GM12878 (cell line): ENCODE measurements around the gene ESCO1. TPM values are rescaled to one million over a fixed set of nuclear protein-coding genes. Genes with fewer than 3 reads are reported as not detected.

Source experiments
- ATAC-seq: fragments of 200-7000 bp; cut with Tn5 transposase; 3 replicates; pipeline ENCODE4 v1.9.1; 2020; ENCODE audit warnings: mild to moderate bottlenecking, moderate library complexity
- BruUV-seq: library from RNA; stranded (reverse); fragments of 400-500 nt; replicated peaks from 2 replicates; lab custom pipeline; 2021; lab: Mats Ljungman, UMichigan
- CTCF ChIA-PET: fragments of 300-600 bp; sonication (Branson Sonifier 250); formaldehyde crosslinking; extraction: SDS; loops from one replicate; lab custom pipeline; 2021; ENCODE audit warnings: inconsistent platforms; lab: Yijun Ruan, JAX
- POLR2A ChIA-PET: fragments of 350-600 bp; formaldehyde crosslinking; extraction: SDS; loops from one replicate; lab custom pipeline; 2021; ENCODE audit warnings: inconsistent platforms; lab: Charles Lee
- RAD21 ChIA-PET: fragments of 300-600 bp; sonication (Branson Sonifier 250); formaldehyde crosslinking; loops from one replicate; lab custom pipeline; 2023; ENCODE audit warnings: antibody characterized with exemption; ENCODE audit not compliant: unreplicated experiment; lab: Charles Lee
- SMC1A ChIA-PET: fragments of 300-600 bp; sonication (Branson Sonifier 250); formaldehyde crosslinking; loops from one replicate; lab custom pipeline; 2023; ENCODE audit not compliant: unreplicated experiment, uncharacterized antibody; lab: Charles Lee
- DNase-seq: peaks from one replicate; pipeline ENCODE4 v3.0.0-alpha.2; 2011; ENCODE audit warnings: low read depth, low spot score
- FAIRE-seq: peaks from 3 replicates; lab custom pipeline; 2011; peaks lifted over from hg19 to GRCh38; lab: Jason Lieb, UNC
- H2AFZ ChIP-seq: 2 replicates; pipeline ENCODE4 v1.6.0; 2011; ENCODE audit warnings: low read depth, low read length, control low read depth; ENCODE audit not compliant: control insufficient read depth
- H3K27ac ChIP-seq: 2 replicates; pipeline ENCODE4 v1.5.1; 2011; ENCODE audit warnings: control low read depth; ENCODE audit not compliant: control insufficient read depth, insufficient read depth
- H3K27me3 ChIP-seq, 2 experiments: replicated peaks in 1 of 2; 2 replicates each; pipeline versions ENCODE4 v1.6.0 to v1.6.1; 2011; ENCODE audit warnings: low read length in 1 of 2; ENCODE audit not compliant: control insufficient read depth in 2 of 2, insufficient read depth in 2 of 2
- H3K36me3 ChIP-seq, 2 experiments: 2 replicates each; pipeline ENCODE4 v1.5.1; 2011; ENCODE audit warnings: low read length in 1 of 2; ENCODE audit not compliant: control insufficient read depth in 2 of 2, insufficient read depth in 2 of 2
- H3K4me1 ChIP-seq: 2 replicates; pipeline ENCODE4 v1.6.1; 2011; ENCODE audit warnings: mild to moderate bottlenecking, low read length, moderate library complexity, mixed read lengths; ENCODE audit not compliant: control insufficient read depth, insufficient read depth
- H3K4me2 ChIP-seq: 2 replicates; pipeline ENCODE4 v1.6.0; 2011; ENCODE audit warnings: control low read depth; ENCODE audit not compliant: control insufficient read depth, insufficient read depth
- H3K4me3 ChIP-seq: fragments of 200-600 bp; sonication (generic); 2 replicates; pipeline ENCODE4 v1.5.1; 2016
- H3K79me2 ChIP-seq: 2 replicates; pipeline ENCODE4 v1.6.0; 2011; ENCODE audit warnings: low read length; ENCODE audit not compliant: control insufficient read depth, insufficient read depth
- H3K9ac ChIP-seq: 2 replicates; pipeline ENCODE4 v1.8.0; 2011; ENCODE audit warnings: low read length, control low read depth, mixed read lengths; ENCODE audit not compliant: control insufficient read depth, insufficient read depth
- H3K9me3 ChIP-seq: replicated peaks from 3 replicates; pipeline ENCODE4 v1.5.1; 2011; ENCODE audit warnings: mild to moderate bottlenecking, low read length; ENCODE audit not compliant: control insufficient read depth, insufficient read depth
- H4K20me1 ChIP-seq: 2 replicates; pipeline ENCODE4 v1.6.0; 2011; ENCODE audit not compliant: control insufficient read depth, insufficient read depth
- BRCA1 ChIP-seq: IDR thresholded peaks from 2 replicates; pipeline ENCODE4 v1.6.1; 2011; ENCODE audit warnings: low read depth, low read length, improper control_type of control experiment
- CBX3 ChIP-seq: fragments of 200-600 bp; sonication (generic); IDR thresholded peaks from 2 replicates; pipeline ENCODE4 v1.6.1; 2016; ENCODE audit warnings: low read depth, borderline replicate concordance
- EGR1 ChIP-seq, 2 experiments: IDR thresholded peaks; 1 replicate in 1 of 2; 2 replicates in 1 of 2; pipeline ENCODE4 v1.6.1; 2011 to 2012; ENCODE audit warnings: low read depth in 2 of 2, low read length in 2 of 2, borderline replicate concordance in 1 of 2, mild to moderate bottlenecking in 1 of 2, moderate library complexity in 1 of 2
- ETV6 ChIP-seq, 2 experiments: fragments of 450-650 bp in 1 of 2; IDR thresholded peaks in 1 of 2; conservative IDR thresholded peaks in 1 of 2; 2 replicates each; pipeline ENCODE4 v1.6.1; 2014; ENCODE audit warnings: antibody characterized with exemption in 1 of 2, borderline replicate concordance in 1 of 2, low read depth in 1 of 2, mild to moderate bottlenecking in 1 of 2, moderate library complexity in 1 of 2
- FOXM1 ChIP-seq: IDR thresholded peaks from 2 replicates; pipeline ENCODE4 v1.6.1; 2012; ENCODE audit warnings: low read depth, mild to moderate bottlenecking, inconsistent platforms, low read length, moderate library complexity
- HSF1 ChIP-seq: fragments of 150-350 bp; IDR thresholded peaks from 2 replicates; pipeline ENCODE4 v1.6.1; 2014; ENCODE audit warnings: mild to moderate bottlenecking, low read depth, low read length
- IKZF2 ChIP-seq, 2 experiments: fragments of 450-650 bp; IDR thresholded peaks; 2 replicates each; pipeline ENCODE4 v1.6.1; 2017; ENCODE audit warnings: mild to moderate bottlenecking in 2 of 2, moderate library complexity in 2 of 2
- IRF4 ChIP-seq: IDR thresholded peaks from 2 replicates; pipeline ENCODE4 v1.6.1; 2011; ENCODE audit warnings: low read depth, low read length
- NFYB ChIP-seq: IDR thresholded peaks from 2 replicates; pipeline ENCODE4 v1.6.1; 2011; ENCODE audit warnings: low read depth, mild to moderate bottlenecking, low read length, improper control_type of control experiment, moderate library complexity; ENCODE audit not compliant: insufficient read depth
- NR2C2 ChIP-seq: IDR thresholded peaks from 2 replicates; pipeline ENCODE4 v1.6.1; 2011; ENCODE audit warnings: borderline replicate concordance, low read depth; ENCODE audit not compliant: control insufficient read depth, insufficient read length
- RB1 ChIP-seq: fragments of 450-650 bp; formaldehyde crosslinking; IDR thresholded peaks from 2 replicates; pipeline ENCODE4 v1.6.1; 2017; ENCODE audit warnings: mild to moderate bottlenecking, borderline replicate concordance
- RBBP5 ChIP-seq: fragments of 200-600 bp; sonication (generic); conservative IDR thresholded peaks from 2 replicates; pipeline ENCODE4 v1.6.1; 2016
- WRNIP1 ChIP-seq: IDR thresholded peaks from 2 replicates; pipeline ENCODE4 v1.6.1; 2011; ENCODE audit warnings: low read depth, low read length, improper control_type of control experiment, borderline replicate concordance
- YBX1 ChIP-seq: fragments of 450-650 bp; IDR thresholded peaks from 2 replicates; pipeline ENCODE4 v1.6.1; 2016; ENCODE audit warnings: antibody characterized with exemption
- ZBED1 ChIP-seq: IDR thresholded peaks from 2 replicates; pipeline ENCODE4 v1.6.1; 2016; ENCODE audit warnings: borderline replicate concordance
- ZBTB40 ChIP-seq: fragments of 450-650 bp; IDR thresholded peaks from 2 replicates; pipeline ENCODE4 v1.6.1; 2016; ENCODE audit warnings: mild to moderate bottlenecking, moderate library complexity, borderline replicate concordance
- ZNF24 ChIP-seq: fragments of 450-650 bp; IDR thresholded peaks from 2 replicates; pipeline ENCODE4 v1.6.1; 2017; ENCODE audit warnings: antibody characterized with exemption, mild to moderate bottlenecking
- ZNF384 ChIP-seq: IDR thresholded peaks from 2 replicates; pipeline ENCODE4 v1.6.1; 2012; ENCODE audit warnings: low read depth, mild to moderate bottlenecking, low read length, improper control_type of control experiment, borderline replicate concordance
- WGBS: methylation state at CpG from one replicate; pipeline ENCODE4 v1.1.6; 2016; ENCODE audit warnings: low lambda C conversion rate; ENCODE audit not compliant: insufficient replicate concordance, insufficient coverage; ENCODE audit errors: missing lambda C conversion rate; 5-methylcytosine and 5-hydroxymethylcytosine counted together
- in situ Hi-C: fragments of 300-500 bp; cut with MboI; formaldehyde crosslinking; loops from 9 replicates; pipeline ENCODE4 v1.14.3; 2018; ENCODE audit warnings: mixed read lengths
- intact Hi-C: fragments of 100-400 bp; cut with micrococcal nuclease; formaldehyde crosslinking; loops from one replicate; pipeline ENCODE4 v1.14.2; 2022; ENCODE audit not compliant: unreplicated experiment
- polyA plus RNA-seq, 11 experiments: library from polyadenylated mRNA; depleted of rRNA in 4 of 11; unstranded in 6 of 11; stranded (reverse) in 5 of 11; fragments of >200 nt; fragmentation: Nextera tagmentation in 4 of 11; fragmentation: Illumina TruSeq in 1 of 11; extraction: Ambion mirVana in 4 of 11; extraction: Trizol in 1 of 11; gene quantifications; 1 replicate in 1 of 11; 2 replicates in 10 of 11; pipeline versions ENCODE4 v1.2.1 to v1.2.3, GENCODE V29; 2011 to 2016; ENCODE audit warnings: inconsistent platforms in 2 of 11, missing spikeins in 2 of 11, low read depth in 1 of 11
- total RNA-seq, 4 experiments: library from RNA; depleted of rRNA in 3 of 4; stranded (reverse); fragments of >200 nt in 3 of 4; fragmentation: Illumina TruSeq in 1 of 4; extraction: Trizol in 1 of 4; gene quantifications; 2 replicates each; pipeline versions ENCODE4 v1.2.1 to v1.2.3, GENCODE V29; 2013 to 2021

Gene ESCO1
- total and polyA plus RNA-seq, 10 of the 15 experiments (the other 5 are each of a cell fraction or from before 2014, with no cell fraction given), result 8.6 to 22.4 (median 12.4) TPM

- ATAC-seq (no peak), FAIRE-seq (no peak), DNase-seq (no peak)
- no peak overlapping the region for H3K27ac ChIP-seq
- 93% methylated on average over 7 of the region's 7 CpGs for WGBS
- CTCF ChIA-PET, result interaction anchor here (1.0 kb wide), 1 partner anchor 276 kb away, joined by 3 read pairs; no protein-coding TSS in a partner anchor
- no peak overlapping the region for H3K4me2 ChIP-seq
- H3K4me1 ChIP-seq, result no peaks in the 10 kb centered on the region
- H3K36me3 ChIP-seq, result no peaks in the 10 kb centered on the region
- no peaks in the 10 kb centered on the region for H3K79me2 ChIP-seq
- no peak overlapping the region for H2AFZ ChIP-seq
- no peaks in the 10 kb centered on the region; a peak in 1 of 4 replicates for H3K27me3 ChIP-seq
- H3K9me3 ChIP-seq, result no peaks in the 10 kb centered on the region
- RAD21 ChIA-PET, result no interaction called here
- no TSS peak for BruUV-seq
- H3K9ac ChIP-seq, result no peak overlapping the region
- H3K4me3 ChIP-seq, result no peak overlapping the region
- H4K20me1 ChIP-seq, result no peaks in the 10 kb centered on the region
- POLR2A ChIA-PET, result no interaction called here
- in situ Hi-C loops, result no loop called here
- SMC1A ChIA-PET, result interaction anchor here (0.6 to 1.0 kb wide), 2 partner anchors 22 to 38 kb away, joined by 3 to 4 read pairs; no protein-coding TSS in a partner anchor
- TF ChIP-seq ZNF24 (no peak), NFYB (no peak), FOXM1 (no peak), ZNF384 (no peak), RB1 (no peak), IRF4 (no peak), CBX3 (no peak), ZBED1 (no peak), HSF1 (no peak), YBX1 (no peak), NR2C2 (no peak), ZBTB40 (no peak), EGR1 (IDR thresholded peaks at IDR 0.05; ENCODE audit: borderline replicate concordance in 1 of 2, low read depth in 2 of 2, low read length in 2 of 2) (no peak), WRNIP1 (no peak), ETV6 (conservative IDR thresholded peaks at IDR 0.05 in 1 of 2, IDR thresholded peaks at IDR 0.05 in 1 of 2; ENCODE audit: borderline replicate concordance in 1 of 2, low read depth in 1 of 2) (no peak), IKZF2 (IDR thresholded peaks at IDR 0.05) (no peak), RBBP5 (no peak), BRCA1 (no peak)
- intact Hi-C loops, result no loop called here
Measured at GRCh38 chr18:21502661-21503060, 97.8 kb downstream of the ESCO1 start.
